ENCODE measurements around the gene NAT9. TPM values are rescaled to one million over a fixed set of nuclear protein-coding genes. Genes with fewer than 3 reads are reported as not detected.
A peak's percentile ranks its signal among the peaks of the same experiment; 100 is the strongest.

NAT9 gene
- total RNA-seq (2021; fragmentation: NEBNext Ultra II Directional; extraction: Animal tissue kit (Norgen Biotek cat#: 25700)), result 10 to 100 TPM; 40.9 to 50.7 (median 46.6) TPM
- long read RNA-seq, transcript NAT9-201 (7 exons, 1,875 nt), result minor isoform, 23 of 87 reads
- long read RNA-seq, transcript NAT9-224 (6 exons, 583 nt), result minor isoform, 7 of 87 reads
- long read RNA-seq, transcript NAT9-210 (7 exons, 1,860 nt), result major isoform, 25 of 87 reads
- long read RNA-seq, partial matches to known transcripts, result 2 of 87 reads
- long read RNA-seq, other reads (novel, unspliced or antisense), result 24 of 87 reads

DNA sequence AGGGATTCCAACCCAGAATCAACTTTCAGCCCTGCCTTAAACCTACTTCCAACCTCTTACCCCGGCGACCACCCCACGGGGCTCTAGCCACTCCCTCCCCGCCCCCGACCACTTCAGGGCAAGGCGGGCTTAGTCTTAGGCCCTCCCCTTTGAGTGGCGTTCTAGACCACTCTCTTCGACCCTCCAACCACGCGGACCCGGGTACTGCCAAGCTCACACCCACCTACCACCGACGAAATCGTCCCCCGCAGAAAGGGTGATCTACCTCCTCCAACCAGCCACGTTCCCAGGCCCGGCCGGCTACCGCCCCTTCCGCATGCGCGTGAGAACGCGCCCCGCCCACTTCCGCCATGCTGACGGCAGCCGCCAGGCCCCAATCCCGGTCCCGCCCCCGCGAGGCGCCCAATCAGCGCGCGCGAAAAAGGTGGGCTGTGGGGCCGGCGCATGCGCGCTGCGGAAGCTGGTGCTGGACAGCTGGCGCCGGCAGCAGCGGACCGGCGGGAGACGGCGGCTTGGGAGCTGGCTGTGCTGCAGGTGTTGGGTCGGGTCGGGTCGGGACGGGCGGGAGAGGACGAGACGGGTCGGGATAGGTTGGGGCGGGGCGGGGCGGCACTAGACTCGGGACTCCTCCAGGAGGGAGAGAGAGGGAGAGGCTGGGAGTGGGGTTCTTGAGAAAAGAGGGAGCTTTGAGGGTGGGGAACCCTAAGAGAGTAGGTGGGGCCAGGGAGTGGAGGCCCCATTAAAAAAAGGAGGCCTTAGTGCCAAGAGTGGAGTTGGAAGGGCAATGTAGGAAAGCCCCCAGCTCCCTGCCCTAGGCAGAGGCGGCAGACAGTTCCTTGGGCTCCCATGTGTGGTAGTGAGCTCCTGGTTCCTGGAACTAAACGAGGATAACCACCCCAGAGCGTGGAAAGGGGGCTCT lies at the start of gene NAT9:
Gene NAT9, minus strand, starts transcription at position 302 of the 919 bp plus-strand sequence. CDS start 647 bp downstream, outside the sequence.
- H3K4me3 Mint-ChIP-seq, result peak within 1 kb of the TSS; percentile 100
- peaks cover 23% of the 10 kb centered on the region for H3K36me3 Mint-ChIP-seq (ENCODE audit: low read depth)
- no peaks in the 10 kb centered on the region for H3K9me3 Mint-ChIP-seq
- peaks cover 7% of the 10 kb centered on the region; the same call in 1 of the 2 replicates for H3K27me3 Mint-ChIP-seq (ENCODE audit: insufficient read depth)
- DNase-seq, result peak; percentile 94
- peak within 1 kb of the TSS; percentile 91 for H3K27ac Mint-ChIP-seq
- peaks cover 50% of the 10 kb centered on the region for H3K4me1 Mint-ChIP-seq (ENCODE audit: low read depth)
- TF ChIP-seq CTCF (IDR thresholded peaks at IDR 0.05), result no peak

GRCh38 chr17:74824961-74825627 lies 48.9 kb upstream of the NAT9 start:
- Mint-ChIP-seq H3K9me3 (no peaks in the 10 kb centered on the region), H3K36me3 (ENCODE audit: low read depth) (no peaks in the 10 kb centered on the region), H3K27me3 (ENCODE audit: insufficient read depth) (peaks cover 1% of the 10 kb centered on the region; the same call in 1 of the 2 replicates), H3K4me1 (ENCODE audit: low read depth) (no peaks in the 10 kb centered on the region), H3K4me3 (no peak overlapping the region), H3K27ac (no peak overlapping the region)
- DNase-seq, result no peak
- TF ChIP-seq CTCF (IDR thresholded peaks at IDR 0.05), result no peak

- Mint-ChIP-seq H3K36me3 (ENCODE audit: low read depth) (no peaks in the 10 kb centered on the region), H3K4me1 (ENCODE audit: low read depth) (no peaks in the 10 kb centered on the region), H3K27me3 (ENCODE audit: insufficient read depth) (no peaks in the 10 kb centered on the region; the same call in 1 of the 2 replicates), H3K4me3 (no peak overlapping the region), H3K9me3 (no peaks in the 10 kb centered on the region), H3K27ac (no peak overlapping the region)
- DNase-seq, result no peak
- TF ChIP-seq CTCF (IDR thresholded peaks at IDR 0.05), result no peak
Observed at GRCh38 chr17:74822939-74823367, 46.8 kb upstream of the NAT9 start.

DNA sequence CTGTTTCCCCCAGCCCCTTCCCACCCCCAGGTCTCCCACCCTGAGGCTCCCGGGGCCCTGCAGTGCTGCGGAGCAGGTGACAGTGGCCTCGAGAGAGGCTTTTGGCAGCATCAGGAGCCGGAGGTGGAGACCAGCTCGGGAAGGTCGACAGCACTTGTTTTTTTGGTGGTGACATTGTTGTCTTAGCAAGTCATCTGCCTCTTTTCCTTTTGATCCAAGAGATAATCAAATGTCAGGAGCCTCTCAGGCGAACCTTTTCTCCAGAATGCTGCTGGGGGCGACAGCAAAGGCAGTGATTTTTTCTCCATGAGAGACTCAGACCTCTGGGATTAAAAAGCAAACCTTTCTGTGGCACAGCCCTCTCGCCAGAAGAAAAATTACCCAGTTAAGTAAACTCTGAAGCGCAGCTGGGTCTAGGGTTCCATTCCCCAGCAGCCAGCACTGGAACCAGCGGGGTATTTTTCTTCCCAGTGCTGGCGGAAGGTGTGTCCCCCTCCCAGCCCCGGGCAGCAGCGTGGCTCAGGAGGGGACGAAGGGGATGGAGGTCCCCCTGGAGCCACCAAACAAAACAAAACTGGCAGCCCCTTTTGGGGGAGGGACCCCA lies 46.3 kb upstream of the NAT9 start:
- H3K4me3 Mint-ChIP-seq, result no peak overlapping the region
- no peak for DNase-seq
- no peaks in the 10 kb centered on the region for H3K36me3 Mint-ChIP-seq (ENCODE audit: low read depth)
- H3K27ac Mint-ChIP-seq, result no peak overlapping the region
- H3K9me3 Mint-ChIP-seq, result no peaks in the 10 kb centered on the region
- no peak for TF ChIP-seq CTCF (IDR thresholded peaks at IDR 0.05)
- no peaks in the 10 kb centered on the region; the same call in 1 of the 2 replicates for H3K27me3 Mint-ChIP-seq (ENCODE audit: insufficient read depth)
- H3K4me1 Mint-ChIP-seq (ENCODE audit: low read depth), result no peaks in the 10 kb centered on the region
